HFF-Myc (cell line): ENCODE data around the gene TTN.

Experiments
- DNase-seq: peaks from one replicate; pipeline ENCODE4 v3.0.0-alpha.2; 2011; ENCODE audit warnings: low read depth; ENCODE audit errors: extremely low read depth
- H3K4me3 ChIP-seq: replicated peaks from 2 replicates; pipeline ENCODE4 v1.5.1; 2011; ENCODE audit warnings: low read depth, mild to moderate bottlenecking, control low read depth, low read length
- CTCF ChIP-seq: IDR thresholded peaks from 2 replicates; pipeline ENCODE4 v1.5.1; 2012; ENCODE audit warnings: mild to moderate bottlenecking, low read depth, low read length, control low read depth; ENCODE audit errors: missing control alignments

The TTN gene

GRCh38 chr2:178807227-178808008 lies at the start of gene TTN:
Gene TTN, minus strand, starts transcription at chr2:178807423. Its CDS starts 2,781 bp downstream, at chr2:178804642.
- DNase-seq = no peak
- H3K4me3 ChIP-seq = no peak within 1 kb of the TSS
- no peak for TF ChIP-seq CTCF

- TF ChIP-seq CTCF = no peak
- DNase-seq = no peak
- no peak overlapping the region for H3K4me3 ChIP-seq
Measured at GRCh38 chr2:178855151-178855550, 47.9 kb upstream of the TTN start.

GRCh38 chr2:178848335-178848734 lies 41.1 kb upstream of the TTN start:
- H3K4me3 ChIP-seq = no peak overlapping the region
- no peak for DNase-seq
- TF ChIP-seq CTCF = no peak

GRCh38 chr2:178846458-178846802 lies 39.2 kb upstream of the TTN start:
- DNase-seq = no peak
- no peak overlapping the region for H3K4me3 ChIP-seq
- no peak for TF ChIP-seq CTCF

- no peak overlapping the region for H3K4me3 ChIP-seq
- no peak for TF ChIP-seq CTCF
- no peak for DNase-seq
Measured at GRCh38 chr2:178845566-178846457, 38.6 kb upstream of the TTN start.

GRCh38 chr2:178844701-178845100 lies 37.5 kb upstream of the TTN start:
- H3K4me3 ChIP-seq = no peak overlapping the region
- TF ChIP-seq CTCF = no peak
- DNase-seq = no peak
